Adrenal gland (tissue), 12 donors: ENCODE measurements around the gene ANO4. TPM values are rescaled to one million over a fixed set of nuclear protein-coding genes. Genes with fewer than 3 reads are reported as not detected.

Experiments used
- DNase-seq, 7 donors: peaks; one replicate each; pipeline ENCODE4 v3.0.0-alpha.2; 2019 to 2020
- H3K27ac ChIP-seq, 5 donors: fragments of 200-600 bp; sonication (generic) in 4 of 5; 1 replicate in 3 of 5; 2 replicates in 2 of 5; pipeline versions ENCODE4 v1.5.1 to v1.8.0; 2016 to 2020; ENCODE audit warnings: mild to moderate bottlenecking in 1 of 5
- H3K27me3 ChIP-seq: fragments of 200-600 bp; 2 replicates; pipeline ENCODE4 v1.8.0; 2021
- H3K36me3 ChIP-seq, 2 donors: fragments of 200-600 bp; replicated peaks in 1 of 2; 1 replicate in 1 of 2; 2 replicates in 1 of 2; pipeline versions ENCODE4 v1.5.1 to v1.8.0; 2018 to 2022
- H3K4me1 ChIP-seq, 2 donors: fragments of 200-600 bp; replicated peaks in 1 of 2; 1 replicate in 1 of 2; 2 replicates in 1 of 2; pipeline versions ENCODE4 v1.5.1 to v1.8.0; 2018 to 2021
- H3K4me3 ChIP-seq, 4 donors: fragments of 200-600 bp; sonication (generic) in 3 of 4; one replicate each; pipeline ENCODE4 v1.5.1; 2016 to 2018
- H3K9me3 ChIP-seq, 3 donors: fragments of 200-600 bp; sonication (generic) in 1 of 3; replicated peaks in 1 of 3; 1 replicate in 2 of 3; 2 replicates in 1 of 3; pipeline versions ENCODE4 v1.5.1 to v1.8.0; 2016 to 2021
- CTCF ChIP-seq, 6 experiments: fragments of 450-650 bp in 4 of 6; fragments of 200-600 bp in 2 of 6; sonication (generic) in 1 of 6; IDR thresholded peaks; 1 replicate in 5 of 6; 2 replicates in 1 of 6; pipeline versions ENCODE4 v1.5.1 to v1.8.0; 2016 to 2021; ENCODE audit warnings: antibody characterized with exemption in 6 of 6, mild to moderate bottlenecking in 2 of 6, moderate library complexity in 1 of 6
- POLR2A ChIP-seq, 2 donors: fragments of 450-650 bp; IDR thresholded peaks; one replicate each; pipeline ENCODE4 v1.6.1; 2017; ENCODE audit warnings: antibody characterized with exemption in 2 of 2, mild to moderate bottlenecking in 2 of 2, moderate library complexity in 1 of 2
- WGBS, 4 donors: extraction: QIAGEN DNeasy Blood & Tissue Kit in 2 of 4; methylation state at CpG; one replicate each; pipeline versions ENCODE4 v1.1.5 to v1.1.7; 2013 to 2017; 5-methylcytosine and 5-hydroxymethylcytosine counted together
- intact Hi-C, 2 donors: fragments of 100-400 bp; cut with DNase I; formaldehyde crosslinking; loops; one replicate each; pipeline versions ENCODE4 v1.14.1 to v1.15.0; 2022 to 2023
- polyA plus RNA-seq, 3 donors: library from polyadenylated mRNA; stranded (reverse); fragments of 200-250 nt in 2 of 3; fragments of 350-450 nt in 1 of 3; fragmentation: Illumina TruSeq in 1 of 3; extraction: RNeasy Lipid Tissue Mini Kit (QIAGEN cat#74804) in 1 of 3; gene quantifications; one replicate each; pipeline ENCODE4 v1.2.3, GENCODE V29; 2013 to 2014
- total RNA-seq, 9 donors: library from RNA; depleted of rRNA in 4 of 9; stranded (reverse); fragments of >200 nt in 4 of 9; fragments of 120-200 nt in 1 of 9; fragmentation: NEBNext Ultra II Directional in 1 of 9; extraction: Animal tissue kit (Norgen Biotek cat#: 25700) in 1 of 9; gene quantifications; one replicate each; pipeline versions ENCODE4 v1.1.0 to v1.2.4, GENCODE V29; 2013 to 2023
- donor health status: healthy with polysubstance abuse.
- donor health status: Bipolar disorder and iron deficiency.
- donor health status: DM: yes; HTN: yes; CAD: no.
- donor health status: DM: no; HTN: no; CAD: no.
- donor health status: DM: no; HTN: no; CAD: no.
- donor health status: DM: yes; HTN: yes; CAD: no.

ANO4 gene
- total and polyA plus RNA-seq, 12 donors: 5.6 to 37.4 (median 10.2) TPM

- DNase-seq: no peak
- Histone ChIP-seq H3K4me3 (no peak overlapping the region), H3K4me1 (peaks cover 0 to 1% of the 10 kb centered on the region in 2 donors), H3K27ac (no peak overlapping the region), H3K9me3 (no peaks in the 10 kb centered on the region), H3K36me3 (no peaks in the 10 kb centered on the region), H3K27me3 (no peaks in the 10 kb centered on the region)
- intact Hi-C loops: no loop called here
- 96 to 97% (median 97%) methylated on average over 2 of the region's 2 CpGs for WGBS, 4 donors
- TF ChIP-seq CTCF (IDR thresholded peaks at IDR 0.05): no peak
- TF ChIP-seq POLR2A (IDR thresholded peaks at IDR 0.05): no peak
These were observed 199.4 kb downstream of the ANO4 start for GRCh38 chr12:100993916-100994450.

- no peak overlapping the region for H3K27ac ChIP-seq
- DNase-seq: no peak
- 77 to 78% (median 78%) methylated on average over 3 of the region's 3 CpGs for WGBS, 4 donors
- no peaks in the 10 kb centered on the region for H3K27me3 ChIP-seq
- H3K4me3 ChIP-seq: no peak overlapping the region
- TF ChIP-seq POLR2A (IDR thresholded peaks at IDR 0.05): no peak
- TF ChIP-seq CTCF (IDR thresholded peaks at IDR 0.05): no peak
- H3K9me3 ChIP-seq: no peaks in the 10 kb centered on the region
- intact Hi-C loops: no loop called here
- H3K4me1 ChIP-seq: peaks cover 0 to 3% of the 10 kb centered on the region in 2 donors
- no peaks in the 10 kb centered on the region for H3K36me3 ChIP-seq
These were observed 200.6 kb downstream of the ANO4 start for GRCh38 chr12:100995201-100995600.

GRCh38 chr12:100995771-100996170 is 201.2 kb downstream of the ANO4 start:
- intact Hi-C loops: no loop called here
- no peak for DNase-seq
- Histone ChIP-seq H3K27me3 (no peaks in the 10 kb centered on the region), H3K4me3 (no peak overlapping the region), H3K4me1 (peaks cover 0 to 3% of the 10 kb centered on the region in 2 donors), H3K36me3 (no peaks in the 10 kb centered on the region), H3K9me3 (no peaks in the 10 kb centered on the region), H3K27ac (no peak overlapping the region)
- TF ChIP-seq POLR2A (IDR thresholded peaks at IDR 0.05) (no peak), CTCF (IDR thresholded peaks at IDR 0.05) (no peak)
- 49 to 88% (median 82%) methylated on average over 4 of the region's 4 CpGs for WGBS, 4 donors

- WGBS, 4 donors: 88 to 95% (median 91%) methylated on average over 5 of the region's 5 CpGs
- TF ChIP-seq POLR2A (IDR thresholded peaks at IDR 0.05): no peak
- TF ChIP-seq CTCF (IDR thresholded peaks at IDR 0.05): no peak
These were observed 207.1 kb downstream of the ANO4 start for GRCh38 chr12:101001669-101002068.

More at GRCh38 chr12:101001669-101002068, 207.1 kb downstream of the ANO4 start:
- no peak overlapping the region for H3K4me3 ChIP-seq
- H3K27ac ChIP-seq: no peak overlapping the region
- DNase-seq: no peak
- H3K36me3 ChIP-seq: no peaks in the 10 kb centered on the region
- intact Hi-C loops: no loop called here
- no peaks in the 10 kb centered on the region for H3K9me3 ChIP-seq
- peaks cover 0 to 3% of the 10 kb centered on the region in 2 donors for H3K4me1 ChIP-seq
- H3K27me3 ChIP-seq: no peaks in the 10 kb centered on the region
